Hepatic stellate cell (primary cell): ENCODE data around the gene BRD7.

ENCODE experiments used
- DNase-seq: peaks from one replicate; pipeline ENCODE4 v3.0.0; 2011; ENCODE audit warnings: low spot score

The BRD7 gene

DNA sequence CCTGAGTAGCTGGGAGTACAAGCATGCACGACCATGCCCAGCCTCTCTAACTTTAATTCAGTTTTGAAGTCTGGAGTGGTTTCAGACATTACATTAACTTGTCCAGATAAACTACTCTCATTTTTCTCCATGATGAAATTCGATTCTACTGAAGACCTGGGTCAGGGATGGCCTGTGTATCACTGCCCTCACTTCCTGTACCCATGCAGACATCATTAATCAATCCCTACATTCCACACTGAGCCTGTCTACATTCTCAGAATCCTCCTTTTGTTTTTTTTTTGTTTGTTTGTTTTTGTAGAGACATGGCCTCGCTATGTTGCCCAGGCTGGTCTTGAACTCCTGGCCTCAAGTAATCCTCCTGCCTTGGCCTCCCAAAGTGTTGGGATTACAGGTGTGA lies 79.9 kb downstream of the BRD7 start:
- no peak for DNase-seq

DNA sequence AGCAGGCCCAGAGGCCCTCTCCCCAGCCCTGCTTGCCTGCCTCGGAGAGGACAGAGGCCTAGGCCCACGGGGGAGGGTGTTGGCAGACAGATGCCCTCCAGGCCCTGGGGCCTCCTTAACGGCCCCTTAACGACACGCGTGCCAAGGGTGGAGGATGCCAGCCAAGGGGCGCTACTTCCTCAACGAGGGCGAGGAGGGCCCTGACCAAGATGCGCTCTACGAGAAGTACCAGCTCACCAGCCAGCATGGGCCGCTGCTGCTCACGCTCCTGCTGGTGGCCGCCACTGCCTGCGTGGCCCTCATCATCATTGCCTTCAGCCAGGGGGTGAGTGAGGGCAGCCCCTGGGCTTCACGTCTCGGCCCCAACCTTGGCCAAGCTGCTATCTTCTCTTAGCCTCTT lies 80.8 kb downstream of the BRD7 start:
- no peak for DNase-seq

DNA sequence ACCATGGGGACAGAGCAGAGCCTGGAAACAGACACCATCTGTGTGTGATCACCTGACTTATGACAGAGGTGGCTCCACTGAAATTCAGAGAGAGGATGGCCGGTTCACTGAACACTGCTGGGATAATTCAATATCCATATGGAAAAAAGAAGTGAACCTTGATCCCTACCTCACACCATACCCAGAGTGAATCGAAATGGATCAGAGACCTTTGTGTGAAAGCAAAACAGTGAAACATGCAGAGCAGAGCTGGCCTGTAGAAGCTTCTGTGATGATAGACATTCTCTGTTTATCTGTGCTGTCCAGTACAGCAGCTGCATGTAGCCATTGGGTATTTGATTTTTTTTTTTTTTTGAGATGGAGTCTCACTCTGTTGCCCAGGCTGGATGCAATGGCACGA lies 82.1 kb downstream of the BRD7 start:
- no peak for DNase-seq

DNA sequence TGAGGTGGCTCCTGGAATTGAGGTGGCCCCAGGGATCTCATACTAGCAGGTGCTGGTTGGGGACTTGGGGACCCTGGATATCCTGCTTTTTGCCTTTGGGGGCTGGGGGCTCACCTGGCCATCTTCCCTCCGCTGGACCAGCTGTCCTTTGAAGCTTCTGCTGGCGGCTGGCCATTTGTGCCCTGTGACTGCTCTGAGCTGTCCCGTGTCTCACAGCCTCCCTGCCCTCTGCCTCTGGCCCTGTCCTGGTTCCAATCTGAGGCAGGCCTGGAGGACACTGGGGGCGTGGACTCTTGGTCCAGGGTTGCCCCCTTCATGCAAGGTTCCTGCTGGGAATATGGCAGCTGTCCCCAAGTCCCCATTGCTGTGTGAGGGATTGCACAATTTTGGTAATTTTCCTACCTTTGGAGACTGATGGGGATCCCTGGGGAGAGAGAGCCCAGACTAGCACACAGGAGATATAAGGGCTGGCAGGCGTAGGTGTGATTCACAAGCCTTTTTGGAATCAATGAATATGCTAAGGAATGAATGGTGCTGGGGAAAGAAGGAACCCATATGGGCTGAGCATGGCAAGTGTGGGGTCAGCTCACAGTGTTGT lies 83.3 kb downstream of the BRD7 start:
- no peak for DNase-seq

DNA sequence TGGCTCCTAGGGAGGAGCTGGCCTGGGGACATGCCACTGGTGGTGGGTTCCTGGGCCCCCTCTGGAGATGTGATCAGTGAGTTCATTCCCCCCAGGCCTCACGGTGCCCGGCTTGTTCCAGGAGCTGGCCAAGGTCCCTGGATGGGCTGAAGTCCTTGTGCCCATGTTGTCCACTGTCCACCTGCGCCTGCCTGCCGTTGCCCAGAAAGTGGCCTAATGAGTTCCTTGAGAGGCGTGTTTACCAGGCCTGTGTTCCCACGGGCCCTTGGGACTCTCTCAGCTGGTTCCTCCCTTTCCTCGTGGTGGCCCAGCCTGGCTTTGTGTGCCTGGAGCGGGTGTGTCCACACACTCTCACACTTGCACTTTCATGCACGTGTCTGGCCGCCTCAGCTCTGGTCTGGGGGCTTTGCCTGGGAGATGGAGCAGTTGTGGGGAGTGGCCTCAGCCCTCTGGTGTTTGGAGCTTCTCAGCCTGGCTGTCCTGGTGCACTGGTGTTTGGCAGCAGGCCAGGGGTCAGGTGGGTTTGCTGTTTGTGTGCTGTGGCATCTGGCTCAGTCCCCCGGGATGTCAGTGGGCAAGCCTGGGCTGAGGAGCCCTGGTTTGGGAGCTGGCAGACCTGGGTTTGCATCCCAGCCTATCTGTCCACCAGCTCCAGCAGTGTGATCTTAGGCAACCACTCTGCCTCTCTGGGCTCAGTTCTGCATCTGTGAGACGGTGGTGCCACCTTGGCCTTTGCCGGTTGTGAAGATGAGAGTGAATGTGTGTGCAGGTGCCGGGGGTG lies 84.5 kb downstream of the BRD7 start:
- no peak for DNase-seq

DNA sequence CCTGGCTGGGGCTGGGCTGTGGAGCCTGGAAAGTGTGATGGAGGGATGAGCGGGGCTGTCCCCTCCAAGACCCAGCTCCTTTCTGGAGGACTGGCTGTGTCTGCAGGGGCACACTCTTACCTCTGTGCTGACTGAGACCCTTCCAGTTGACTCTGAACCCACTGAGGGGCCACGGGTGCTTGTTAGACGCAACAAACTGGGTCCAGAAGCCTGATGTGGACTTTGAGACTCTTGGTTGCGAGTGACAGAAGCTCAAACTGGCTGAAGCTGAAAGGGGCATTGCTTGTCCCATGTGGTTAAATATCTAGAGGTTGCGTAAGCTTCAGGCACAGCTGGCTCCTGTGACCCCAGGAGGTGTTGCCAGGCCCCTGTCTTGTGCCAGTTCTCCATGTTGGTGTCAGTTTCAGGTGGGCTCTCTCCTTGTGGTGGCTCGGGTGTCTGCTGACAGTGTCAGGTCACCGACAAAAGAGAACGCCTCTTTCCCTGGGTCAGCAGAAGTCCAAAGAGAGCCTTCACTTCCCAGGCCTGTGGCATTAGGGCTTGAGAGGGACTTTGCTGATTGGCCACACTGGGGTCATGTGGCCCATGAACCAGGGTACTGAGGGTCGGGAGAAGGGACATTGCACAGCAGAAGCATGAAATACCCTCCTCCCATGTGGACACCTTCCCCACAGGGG lies 85.7 kb downstream of the BRD7 start:
- DNase-seq = no peak

DNA sequence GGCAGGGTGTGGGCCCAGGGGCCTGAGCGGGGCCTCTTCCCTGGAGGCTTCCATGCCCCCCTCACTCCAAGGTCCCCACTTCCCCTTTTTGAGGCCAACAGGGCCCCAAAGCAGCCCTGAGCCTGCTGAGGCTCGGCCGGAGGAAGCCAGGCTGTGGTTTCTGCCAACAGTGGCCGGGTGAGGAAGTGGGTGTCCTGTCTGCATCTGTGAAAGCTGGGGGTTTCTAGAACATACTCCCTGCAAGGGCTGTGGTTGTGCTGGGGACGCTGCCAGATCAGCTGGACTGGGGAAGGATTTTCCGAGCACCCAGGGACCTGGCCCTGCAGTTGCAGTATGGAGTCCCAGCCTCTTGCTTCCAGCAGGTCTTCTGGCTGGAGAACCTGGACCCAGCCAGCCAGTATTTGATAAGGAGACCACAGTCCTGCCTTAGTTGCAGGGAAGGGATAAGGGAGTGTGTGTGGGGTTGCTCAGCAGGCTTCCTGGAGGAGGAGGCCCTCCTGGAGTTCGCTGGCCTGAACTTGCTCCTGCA lies 86.7 kb downstream of the BRD7 start:
- DNase-seq = no peak

DNA sequence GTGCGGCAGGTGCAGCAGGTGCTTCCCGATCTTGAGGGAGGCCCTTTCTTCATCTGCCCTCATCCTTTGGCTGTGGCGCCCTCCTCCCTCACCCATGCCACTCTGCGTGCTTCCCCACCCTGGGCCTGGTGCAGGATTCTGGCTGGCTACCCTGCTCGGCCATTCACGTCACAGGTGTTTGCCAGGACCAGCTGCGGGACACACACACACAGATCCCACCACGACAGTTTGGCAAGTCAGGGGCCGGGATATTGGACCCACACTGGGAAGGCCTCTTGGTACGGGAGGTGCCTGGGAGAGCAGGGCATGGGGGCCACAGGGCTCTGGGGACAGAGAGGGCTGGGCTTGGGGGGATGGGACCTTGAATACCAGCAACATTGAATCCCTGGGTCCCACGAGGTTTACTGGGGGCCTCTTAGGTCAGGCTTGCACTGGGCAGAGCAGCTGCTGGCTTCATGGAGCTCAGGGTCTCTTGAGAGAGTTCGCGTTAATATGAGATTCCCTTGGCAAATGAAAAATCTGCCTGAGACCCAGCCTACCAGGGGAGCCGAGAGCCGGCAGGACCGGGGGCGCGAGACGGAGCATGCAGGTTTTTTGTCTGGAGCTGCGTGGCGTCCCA lies 87.3 kb downstream of the BRD7 start:
- DNase-seq = no peak

DNA sequence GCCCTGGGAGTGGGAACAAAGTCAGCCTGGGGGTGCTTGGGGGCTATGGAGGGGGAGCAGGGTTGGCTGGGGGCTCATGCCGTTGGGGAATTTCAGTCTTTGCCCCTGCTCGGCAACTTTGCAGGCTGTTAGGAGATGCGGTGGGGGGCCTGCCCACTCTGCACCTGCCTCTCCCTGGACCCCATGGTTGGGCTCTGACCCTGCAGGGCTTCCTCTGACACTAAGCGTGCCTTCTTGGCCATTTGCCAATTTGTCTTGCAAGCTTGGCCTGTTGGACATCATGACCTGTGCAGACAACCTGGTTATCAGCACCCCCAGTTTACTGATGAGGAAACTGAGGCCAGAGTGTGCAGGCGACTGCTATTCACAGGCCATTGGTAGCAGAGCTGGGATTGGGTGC lies 87.9 kb downstream of the BRD7 start:
- no peak for DNase-seq

DNA sequence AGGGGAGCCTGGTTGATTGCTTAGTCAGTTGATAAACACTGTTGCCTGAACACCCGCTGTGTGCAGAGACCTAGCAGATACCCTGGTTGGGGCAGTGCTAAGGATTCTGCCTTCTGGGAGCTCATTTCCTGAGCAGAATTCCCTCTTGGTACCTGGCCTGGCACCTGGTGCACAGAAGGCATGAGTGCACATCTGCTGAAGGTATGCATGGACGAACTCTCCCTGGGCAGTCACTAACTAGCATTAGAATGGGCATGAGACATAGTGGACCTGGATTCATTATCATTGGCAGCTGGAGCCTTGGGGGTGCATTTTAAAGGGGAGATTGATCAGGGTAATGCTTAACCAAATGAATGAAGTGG lies 89.3 kb downstream of the BRD7 start:
- no peak for DNase-seq

DNA sequence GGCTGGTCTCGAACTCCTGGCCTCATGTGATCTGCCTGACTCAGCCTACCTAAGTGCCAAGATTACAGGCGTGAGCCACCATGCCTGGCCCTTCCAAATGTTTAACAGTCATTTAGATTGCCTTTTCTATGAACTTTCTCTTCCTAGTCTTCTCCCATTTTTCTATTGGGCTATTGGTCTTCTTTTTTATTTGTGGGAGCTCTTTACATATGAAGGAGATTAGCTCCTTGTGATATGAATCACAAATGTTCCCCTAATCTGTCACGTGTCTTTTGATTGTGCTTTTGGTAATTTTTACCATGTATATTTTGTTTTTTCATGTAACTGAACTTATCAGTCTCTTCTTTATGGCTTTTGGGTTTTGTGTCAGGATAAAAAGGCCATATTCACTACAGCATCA lies 90.5 kb downstream of the BRD7 start:
- DNase-seq = no peak

DNA sequence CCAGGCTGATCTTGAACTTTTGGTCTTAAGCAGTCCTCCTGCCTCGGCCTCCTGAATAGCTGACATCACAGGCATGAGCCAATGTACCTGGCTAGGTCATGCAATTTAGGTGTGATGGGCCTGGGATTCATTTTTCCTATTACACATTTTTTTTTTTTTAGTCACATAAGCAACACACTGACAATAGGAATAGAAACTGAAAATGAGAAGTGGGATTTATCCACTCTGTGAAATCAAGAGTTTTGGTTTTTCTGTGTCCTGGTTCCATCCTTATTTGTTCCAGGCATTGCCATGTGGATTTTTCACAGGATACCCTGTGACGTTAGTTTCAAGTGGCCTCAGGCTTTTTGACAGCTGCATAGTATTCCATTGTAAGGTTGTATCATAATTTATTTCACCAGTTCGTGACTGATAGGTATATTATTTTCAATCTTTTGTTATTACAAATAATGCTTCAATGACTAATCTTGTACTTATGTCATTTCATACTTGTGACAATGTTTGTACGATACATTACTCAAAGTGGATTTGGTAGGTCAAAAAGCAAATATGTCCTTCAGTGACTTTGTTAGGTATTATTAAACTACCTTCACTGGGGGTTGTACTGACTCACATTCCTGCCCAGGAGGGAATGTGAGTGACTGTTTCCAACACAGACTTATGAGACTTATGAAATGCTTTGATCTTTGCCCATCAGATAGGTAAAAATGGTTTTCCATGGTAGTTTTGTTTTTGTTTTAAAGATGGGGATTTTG lies 91.8 kb downstream of the BRD7 start:
- no peak for DNase-seq

DNA sequence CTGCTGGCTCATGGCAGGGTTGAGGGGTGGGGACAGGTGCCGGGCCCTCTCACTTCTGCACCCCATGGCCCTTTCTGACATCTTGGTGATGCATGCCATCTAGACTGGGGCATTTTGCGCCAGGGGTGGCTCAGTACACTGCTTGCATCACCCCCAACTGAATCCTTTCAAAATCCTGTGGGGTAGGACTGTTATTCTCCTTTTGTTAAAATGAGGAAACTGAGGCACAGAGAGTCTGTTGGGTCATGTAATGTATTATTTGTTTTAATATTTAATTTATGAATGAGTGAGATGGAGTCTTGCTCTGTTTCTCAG lies 92.5 kb downstream of the BRD7 start:
- DNase-seq = no peak

DNA sequence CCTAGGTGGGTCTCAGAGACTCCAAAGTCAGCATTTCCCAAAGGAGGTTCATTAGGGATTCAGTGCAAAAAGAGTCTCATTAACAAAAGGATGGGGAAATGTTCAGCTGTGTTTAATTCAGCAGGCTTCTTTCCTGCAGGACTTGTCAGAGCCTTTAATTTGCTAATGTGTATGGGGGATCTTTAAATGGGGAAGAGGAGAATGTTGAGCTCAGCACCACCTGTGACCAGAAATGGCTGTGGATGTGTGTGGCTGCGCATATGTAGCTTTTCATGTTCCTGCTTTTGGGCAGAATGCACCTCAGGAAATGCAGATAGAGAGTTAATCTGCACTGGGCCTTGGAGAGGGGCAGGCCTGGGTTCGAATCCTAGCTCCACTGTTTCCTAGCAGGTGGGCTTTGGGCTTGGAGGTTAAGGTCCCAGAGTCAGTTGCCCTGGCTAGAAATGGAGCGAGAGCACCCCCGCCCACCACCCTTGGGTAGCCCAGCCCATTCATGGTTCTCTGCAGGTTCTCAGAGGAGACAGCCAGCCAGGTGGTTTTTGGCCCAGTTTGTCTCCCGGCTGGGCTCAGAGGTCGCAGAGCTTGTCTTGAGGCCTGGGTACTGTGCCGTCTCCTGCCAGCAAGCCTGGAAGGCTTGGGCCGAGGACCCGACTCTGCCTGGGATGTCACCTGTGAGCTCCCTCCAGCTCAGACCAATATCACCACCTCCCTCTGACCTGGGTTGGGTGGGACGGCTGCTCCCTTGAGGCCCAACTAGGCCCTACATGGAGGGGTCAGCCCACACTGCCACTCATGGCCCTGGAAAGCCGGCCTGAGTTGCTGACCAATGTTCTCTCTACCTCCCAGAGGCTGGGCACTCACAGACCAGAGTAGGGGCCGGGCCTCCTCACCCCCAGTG lies 93.1 kb downstream of the BRD7 start:
- no peak for DNase-seq

DNA sequence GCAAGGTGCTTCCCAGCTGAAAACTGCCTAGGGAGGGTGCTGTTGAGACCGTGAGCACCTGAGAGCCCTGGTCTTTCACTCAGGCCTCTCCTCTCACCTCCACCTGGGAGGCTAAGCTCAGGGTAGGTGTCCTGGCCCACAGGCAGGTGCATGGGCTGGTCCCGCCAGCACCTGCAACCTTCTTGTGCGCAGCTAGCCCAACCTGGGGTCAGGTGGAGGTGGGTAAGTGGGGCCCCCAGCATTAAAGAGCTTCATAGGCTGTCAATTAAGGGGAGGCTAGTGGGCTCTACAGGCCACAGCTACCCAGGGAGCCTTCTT lies 93.7 kb downstream of the BRD7 start:
- DNase-seq = no peak

DNA sequence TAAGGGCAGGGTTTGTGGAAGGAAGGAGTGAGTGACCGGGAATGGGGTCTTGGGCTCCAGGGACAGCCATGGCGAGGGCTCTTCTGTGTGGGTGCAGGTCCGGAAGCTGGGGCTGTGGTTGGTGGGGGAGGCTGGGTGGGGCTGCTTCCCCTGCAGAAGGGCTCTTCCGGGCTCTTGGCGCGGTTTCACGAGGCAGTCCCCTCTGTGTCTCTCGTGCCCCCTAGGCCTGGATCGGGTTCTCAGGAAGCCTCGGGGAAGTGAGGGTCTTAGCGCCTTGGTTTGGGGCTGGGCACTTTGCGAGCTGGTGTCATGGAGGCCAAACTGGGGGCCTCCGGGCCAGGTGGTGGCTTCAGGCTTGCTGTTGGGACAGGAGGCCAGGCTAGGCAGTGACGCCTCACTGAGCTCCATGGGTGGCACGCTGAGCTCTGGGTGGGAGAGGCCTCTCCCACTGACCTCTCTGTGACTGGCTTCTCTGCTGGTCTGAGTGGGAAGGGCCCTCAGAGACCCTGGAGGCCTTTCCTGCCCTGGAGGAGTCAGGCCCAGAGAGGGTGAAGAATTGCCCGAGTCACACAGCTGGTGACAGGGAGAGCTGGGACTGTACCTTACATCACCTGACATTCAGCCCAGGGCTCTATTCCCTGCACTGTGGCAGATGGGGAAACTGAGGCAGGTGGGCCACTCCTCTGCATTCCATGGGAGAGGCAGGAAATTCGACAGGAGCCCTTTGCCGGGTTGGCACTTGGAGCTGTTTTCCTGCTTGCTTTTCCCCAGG lies 94.3 kb downstream of the BRD7 start:
- DNase-seq = no peak

DNA sequence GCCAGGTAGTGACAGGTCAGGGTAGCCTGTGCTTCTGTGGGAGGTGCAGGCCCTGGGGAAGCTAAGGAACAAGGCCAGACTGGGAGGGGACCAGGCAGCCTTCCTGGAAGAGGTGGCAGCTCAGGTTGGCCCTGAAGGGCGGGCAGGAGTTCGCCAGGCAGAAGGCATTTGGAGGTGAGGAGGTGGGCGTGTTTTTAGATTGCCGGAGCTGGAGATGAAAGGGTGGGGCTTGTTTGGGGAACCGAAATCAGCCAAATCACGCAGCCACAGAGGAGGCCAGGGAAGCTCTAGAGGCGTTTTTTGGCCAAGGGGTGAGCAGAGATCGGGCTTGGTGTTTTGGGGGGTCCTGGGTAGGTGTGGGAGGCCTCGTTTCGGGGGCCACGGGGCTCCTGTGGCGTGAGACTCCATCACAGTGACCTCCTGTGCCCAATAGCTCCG lies 94.9 kb downstream of the BRD7 start:
- no peak for DNase-seq

DNA sequence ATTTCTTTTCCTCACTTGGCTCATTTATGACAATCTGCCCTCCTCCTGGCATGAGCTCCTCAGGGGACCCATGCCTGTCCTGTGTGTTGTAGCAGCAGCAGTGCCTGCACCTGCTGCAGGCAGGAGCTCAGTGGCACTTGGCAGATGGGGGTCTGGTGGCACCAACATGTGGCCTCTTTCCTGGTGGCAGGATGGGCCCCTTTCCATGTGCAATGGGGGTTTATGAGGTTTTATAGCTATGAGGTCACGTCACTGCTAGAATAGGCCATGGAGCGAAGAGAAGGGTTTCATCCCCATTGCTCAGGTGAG lies 95.5 kb downstream of the BRD7 start:
- DNase-seq = no peak

DNA sequence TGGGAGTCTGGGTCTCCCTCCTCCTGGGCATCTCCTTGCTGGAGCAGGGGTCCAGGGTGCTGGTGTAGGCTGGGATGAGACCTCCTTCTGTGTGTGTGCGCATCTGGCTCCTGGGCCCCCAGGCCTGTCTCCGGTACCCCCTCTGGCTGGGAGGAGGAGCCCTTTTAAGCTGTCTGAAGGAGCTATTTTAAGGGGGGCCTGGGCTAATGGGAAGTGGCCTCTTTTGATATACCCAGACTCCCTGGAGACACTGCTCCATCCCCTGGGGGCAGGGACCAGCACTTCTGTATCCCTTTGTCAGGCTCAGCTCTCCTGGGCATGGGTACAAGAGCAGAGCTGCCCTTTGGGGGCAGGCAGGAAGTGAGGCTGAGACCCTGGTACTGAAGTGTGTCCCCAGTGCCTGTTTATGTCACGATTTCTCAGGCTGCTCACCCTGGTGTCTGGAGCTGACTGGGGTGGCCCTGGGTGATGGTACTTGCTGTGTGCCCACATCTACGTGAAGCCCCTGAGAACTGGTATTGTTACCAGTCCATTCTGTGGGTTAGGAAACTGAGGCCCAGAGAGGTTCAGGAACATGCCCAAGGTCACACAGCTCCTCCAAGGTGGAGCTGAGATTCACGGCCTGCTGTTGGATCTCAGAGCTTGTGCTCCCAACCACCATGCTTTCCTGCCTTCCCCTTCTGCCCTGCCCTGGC lies 96.0 kb downstream of the BRD7 start:
- no peak for DNase-seq

DNA sequence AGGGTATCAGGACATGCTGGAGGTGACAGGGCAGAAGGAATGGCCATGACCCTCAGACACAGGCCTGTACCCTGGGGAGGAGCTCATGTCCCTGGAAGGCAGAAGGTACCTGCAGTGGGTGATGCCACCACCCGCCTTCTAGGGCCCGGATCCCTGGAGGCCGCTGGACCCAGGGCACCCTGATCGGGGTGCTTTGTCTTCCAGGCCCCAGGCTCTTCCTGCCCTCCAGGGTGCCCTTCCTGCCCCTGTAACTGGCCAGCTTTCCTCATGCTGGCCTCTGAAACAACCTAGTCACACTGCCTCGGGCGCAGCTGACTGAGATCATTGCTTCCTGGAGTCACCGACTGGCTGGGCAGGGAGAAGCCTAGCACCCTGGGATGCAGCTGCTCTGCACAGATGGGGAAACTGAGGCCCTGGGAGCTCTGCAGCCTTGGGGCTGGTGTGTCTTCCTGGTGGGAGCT lies 96.6 kb downstream of the BRD7 start:
- DNase-seq = no peak
